Ammon's horn (tissue), 1 donor: ENCODE measurements around the gene TMC8.

Experiments
- DNase-seq: peaks from one replicate; pipeline ENCODE4 v3.0.0-alpha.2; 2016; ENCODE audit warnings: low spot score

Gene TMC8

GRCh38 chr17:78124081-78124835, 6.3 kb upstream of the TMC8 start:
- DNase-seq, result peak; percentile 57

GRCh38 chr17:78124836-78125137, 5.8 kb upstream of the TMC8 start:
- DNase-seq, result no peak

DNA sequence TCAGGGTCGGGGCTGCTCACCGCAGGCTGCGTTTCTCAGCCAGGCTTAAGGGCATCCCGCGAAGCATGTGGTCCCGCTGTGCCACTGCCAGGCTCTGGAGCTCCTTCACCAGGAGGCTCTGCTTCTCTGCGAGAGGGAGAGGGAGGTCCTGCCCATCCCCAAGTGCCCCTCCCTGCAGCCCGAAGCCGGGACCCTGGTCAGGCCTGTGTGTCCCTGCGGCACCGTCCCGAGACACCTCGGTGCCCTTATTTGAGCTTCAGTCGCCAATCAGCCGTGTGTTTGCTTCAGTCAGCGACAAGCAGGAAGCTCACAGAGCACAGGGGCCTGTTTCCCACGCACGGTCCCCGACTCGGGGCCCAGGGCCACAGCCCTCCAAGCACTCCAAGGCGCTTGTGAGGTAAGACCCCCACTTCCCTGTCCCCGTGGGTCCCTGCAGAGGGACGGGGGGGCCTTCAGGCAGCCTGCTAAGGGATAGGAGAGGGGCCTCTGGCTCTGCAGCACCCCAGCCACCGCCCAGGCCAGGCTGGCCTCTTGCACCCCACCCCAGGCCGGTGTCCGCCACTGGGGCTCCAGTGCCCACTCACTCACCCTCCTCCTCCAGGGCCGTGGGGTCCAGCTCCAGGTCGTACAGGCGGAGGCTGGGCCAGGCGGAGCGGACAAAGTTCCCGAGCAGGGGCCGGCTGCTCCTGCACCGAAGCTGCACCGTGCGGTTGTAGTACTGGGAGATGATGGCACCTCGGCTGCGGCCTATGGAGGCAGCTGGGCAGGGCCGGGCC, 5.2 kb upstream of the TMC8 start:
- DNase-seq, result no peak

GRCh38 chr17:78125976-78126894, 4.3 kb upstream of the TMC8 start:
- no peak for DNase-seq

DNA sequence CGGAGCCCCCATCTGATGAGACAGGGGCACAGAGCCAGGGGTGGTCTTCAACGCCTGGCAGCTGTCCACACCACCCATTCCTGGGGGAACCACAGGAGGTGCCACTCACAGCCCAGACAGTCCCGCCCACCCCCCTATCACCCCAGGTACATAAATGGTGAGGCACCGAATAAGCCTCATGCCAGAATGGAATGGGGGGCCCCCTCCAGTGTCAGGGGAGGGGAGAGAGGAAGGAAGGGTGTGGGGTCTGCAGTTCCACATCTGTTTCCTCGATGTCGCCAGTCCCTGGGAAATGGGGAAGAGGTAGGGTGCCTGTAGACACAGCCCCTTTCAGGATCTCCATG, 3.7 kb upstream of the TMC8 start:
- no peak for DNase-seq

DNA sequence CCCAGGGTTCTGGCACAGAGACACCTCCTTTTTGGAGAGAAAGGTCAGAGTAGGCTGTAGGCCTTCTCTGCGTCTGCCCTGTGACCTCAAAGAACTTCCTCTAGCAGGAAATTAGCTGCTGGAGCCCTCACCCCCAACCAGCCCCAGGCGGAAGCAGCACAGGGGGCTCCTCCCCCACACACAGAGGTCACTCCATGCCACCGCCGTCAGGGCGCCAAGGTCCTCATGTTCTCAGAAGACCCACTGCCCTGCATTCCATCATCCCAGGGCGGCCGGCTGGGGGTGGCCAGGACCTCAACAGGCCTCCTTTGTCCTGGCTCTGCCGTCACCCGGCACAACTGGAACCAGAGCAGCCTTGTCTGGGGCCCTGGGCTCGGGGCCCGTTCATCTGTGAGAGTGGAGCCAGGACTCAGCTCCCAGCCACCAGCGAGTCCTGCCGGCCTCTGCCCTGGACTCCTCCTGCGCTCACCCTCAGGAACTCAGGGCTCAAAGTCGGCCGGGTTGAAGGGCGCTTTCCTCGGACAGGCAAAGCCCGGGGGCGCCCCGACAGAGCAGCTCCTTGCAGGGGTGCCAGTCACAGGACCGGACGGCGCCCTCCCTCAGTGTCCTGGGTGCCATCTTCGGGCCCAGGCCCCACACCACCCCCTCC, 3.2 kb upstream of the TMC8 start:
- DNase-seq, result peak; percentile 92

DNA sequence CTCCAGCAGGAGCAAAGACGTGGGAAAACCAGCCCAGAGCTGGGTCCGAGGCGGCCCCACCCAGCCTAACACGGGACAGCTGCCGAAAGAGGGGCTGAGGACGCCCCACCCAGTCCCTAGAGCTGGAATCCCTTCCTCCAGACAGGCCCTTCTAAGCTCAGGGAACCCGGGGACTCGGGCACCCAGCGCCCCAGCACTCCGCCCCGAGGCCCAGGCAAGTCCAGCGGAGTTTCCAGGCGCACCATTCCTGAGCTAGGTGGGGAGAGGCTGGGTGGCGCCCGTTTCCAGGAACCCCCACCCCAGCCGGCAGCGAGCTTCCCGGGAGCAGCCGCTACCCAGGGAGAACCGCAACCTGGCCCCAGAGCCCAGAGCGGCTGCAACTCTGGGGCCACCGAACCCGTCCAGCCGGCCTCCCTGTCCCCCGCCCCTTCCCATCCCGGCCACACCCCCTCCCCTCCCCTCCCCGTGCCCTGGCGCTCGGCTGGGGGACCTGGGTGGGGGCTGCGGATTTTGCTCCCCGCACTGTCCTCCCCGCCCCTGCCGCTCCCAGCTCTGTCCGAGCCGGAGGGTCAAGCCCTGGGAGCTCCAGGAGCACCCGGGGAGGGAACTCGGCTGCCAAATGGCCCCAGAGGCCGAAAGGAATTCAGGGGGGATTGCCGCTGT, 2.6 kb upstream of the TMC8 start:
- no peak for DNase-seq

DNA sequence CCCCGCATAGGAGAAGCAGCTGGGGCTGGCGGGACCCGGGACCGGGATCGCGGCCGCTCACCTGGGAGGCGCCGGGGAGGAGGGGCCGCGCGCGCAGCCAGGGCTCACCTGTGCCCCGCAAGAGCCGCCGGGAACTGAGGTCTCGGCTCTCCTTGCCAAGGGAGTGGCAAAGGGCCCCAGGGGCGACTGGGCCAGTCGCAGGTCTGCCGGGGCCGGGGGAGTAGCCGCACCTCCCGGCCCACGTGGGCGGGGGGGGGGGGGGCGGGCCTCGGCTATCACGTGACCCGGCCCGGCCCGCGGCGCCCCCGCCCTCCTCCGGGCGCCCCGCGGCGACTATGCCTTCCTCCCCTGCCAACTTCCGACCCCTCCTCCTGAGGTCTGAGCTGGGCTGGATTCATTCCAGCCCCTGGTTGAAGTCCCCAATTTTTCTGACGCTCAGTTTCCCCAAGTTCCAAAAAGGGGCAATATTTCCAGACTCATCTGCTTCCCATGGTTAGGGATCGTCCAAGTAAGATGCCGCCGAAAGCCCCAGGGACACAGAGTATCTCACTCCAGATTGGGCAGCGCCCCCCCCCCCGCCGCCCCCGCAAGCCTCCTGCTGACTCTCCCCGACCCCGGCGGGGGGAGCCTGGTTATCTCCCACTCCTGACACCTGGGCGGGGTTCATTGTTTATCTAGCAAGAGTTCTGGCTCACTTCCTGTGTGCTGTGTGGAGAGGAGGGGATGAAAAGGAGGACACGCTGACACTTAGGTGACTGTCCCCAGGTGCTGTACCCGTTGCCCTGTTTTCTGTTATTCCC, 1.8 kb upstream of the TMC8 start, which contains the start of gene TMC6:
TMC6 (minus strand) TSS at position 205 of the 800 bp plus-strand sequence. CDS start 1,923 bp downstream, outside the sequence.
- DNase-seq, result peak; percentile 62

GRCh38 chr17:78129351-78130089, 1.1 kb upstream of the TMC8 start:
- DNase-seq, result no peak

- DNase-seq, result no peak
These were observed 508 bp upstream of the TMC8 start for GRCh38 chr17:78130090-78130436.

DNA sequence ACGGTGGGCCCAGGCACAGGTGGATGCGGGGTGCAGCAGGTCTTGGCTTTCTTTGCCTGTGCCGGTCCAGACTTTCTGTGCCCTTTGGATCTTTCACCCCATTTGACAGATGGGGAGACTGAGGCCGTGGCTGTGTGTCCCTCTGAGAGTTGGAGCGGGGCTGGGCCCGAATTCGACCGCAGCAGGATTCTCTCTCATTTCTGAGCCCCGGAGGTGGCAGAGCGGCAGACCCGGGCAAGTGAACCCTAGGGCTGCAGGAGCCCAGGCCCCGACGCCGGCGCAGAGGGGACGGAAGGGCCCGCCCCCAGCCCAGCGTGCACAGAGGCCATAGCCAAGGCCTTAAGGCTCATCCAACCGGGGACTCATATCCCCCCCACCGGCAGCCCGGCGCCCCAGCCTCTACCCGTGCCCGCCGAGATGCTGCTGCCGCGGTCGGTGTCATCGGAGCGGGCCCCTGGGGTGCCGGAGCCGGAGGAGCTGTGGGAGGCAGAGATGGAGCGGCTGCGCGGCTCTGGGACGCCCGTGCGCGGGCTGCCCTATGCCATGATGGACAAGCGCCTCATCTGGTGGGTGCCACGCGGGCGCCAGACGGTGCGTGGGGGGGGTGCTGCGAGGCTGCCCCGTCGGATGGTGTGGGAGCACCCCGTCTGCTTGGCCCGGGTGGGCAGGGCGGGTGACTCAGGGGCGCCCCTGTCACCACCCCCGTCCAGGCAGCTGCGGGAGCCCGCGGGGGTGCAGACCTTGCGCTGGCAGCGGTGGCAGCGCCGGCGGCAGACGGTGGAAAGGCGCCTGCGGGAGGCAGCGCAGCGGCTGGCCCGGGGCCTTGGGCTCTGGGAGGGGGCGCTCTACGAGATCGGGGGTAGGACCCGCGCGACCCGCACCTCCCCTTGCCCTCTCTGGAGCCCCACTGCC, 857 bp downstream of the TMC8 start:
- DNase-seq, result peak; percentile 56

GRCh38 chr17:78132084-78132676, 1.6 kb downstream of the TMC8 start:
- DNase-seq, result no peak

- no peak for DNase-seq
These were observed 2.2 kb downstream of the TMC8 start for GRCh38 chr17:78132767-78133178.

- DNase-seq, result no peak
These were observed 2.8 kb downstream of the TMC8 start for GRCh38 chr17:78133179-78133951.

DNA sequence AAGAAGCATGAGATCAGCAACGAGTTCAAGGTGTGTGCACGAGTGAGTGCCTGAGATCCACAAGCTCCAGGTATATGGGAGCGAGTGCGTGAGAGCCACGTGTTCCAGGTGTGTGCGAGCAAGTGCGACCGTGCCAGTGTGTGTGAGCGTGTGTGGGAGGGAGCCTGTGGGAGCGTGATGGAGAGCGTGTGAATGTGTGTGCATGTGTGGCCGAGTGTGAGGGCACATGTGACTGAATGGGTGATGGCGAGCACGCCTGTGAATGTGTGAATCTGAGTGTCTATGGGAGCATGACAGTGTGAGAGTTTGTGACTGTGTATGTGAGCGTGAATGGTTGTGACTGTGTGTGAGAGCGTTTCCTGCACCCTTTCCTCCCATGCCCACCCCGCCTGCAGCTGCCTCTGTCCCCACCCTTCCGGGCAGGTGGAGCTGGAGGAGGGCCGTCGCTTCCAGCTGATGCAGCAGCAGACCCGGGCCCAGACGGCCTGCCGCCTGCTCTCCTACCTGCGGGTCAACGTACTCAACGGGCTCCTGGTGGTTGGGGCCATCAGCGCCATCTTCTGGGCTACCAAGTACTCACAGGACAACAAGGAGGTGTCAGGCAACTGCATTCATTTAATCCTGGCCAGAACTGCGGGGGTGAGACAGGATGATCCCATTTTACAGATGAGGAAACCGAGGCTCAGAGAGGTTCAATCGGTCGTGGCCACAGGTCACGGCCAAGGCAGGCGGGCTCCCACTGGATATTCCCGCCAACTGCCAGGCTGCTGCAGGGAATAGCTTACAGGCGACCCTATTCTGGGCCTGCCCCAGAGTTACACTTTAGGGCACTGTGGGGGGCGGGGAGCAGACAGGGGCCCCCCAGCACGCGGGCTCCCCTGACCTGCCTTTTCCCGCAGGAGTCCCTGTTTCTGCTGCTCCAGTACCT, 3.7 kb downstream of the TMC8 start:
- DNase-seq, result peak; percentile 65

GRCh38 chr17:78134899-78135385, 4.4 kb downstream of the TMC8 start:
- no peak for DNase-seq
